Stomach (tissue), 9 donors: ENCODE results near the gene MEAK7. TPM values are rescaled to one million over a fixed set of nuclear protein-coding genes. Genes with fewer than 3 reads are reported as not detected.
A peak's percentile ranks its signal among the peaks of the same experiment; 100 is the strongest.
"Not testable (repeated sequence)": the region's sequence is repeated elsewhere in the genome, so short reads cannot be mapped to it uniquely, and the experiment has no call there.

Source experiments
- DNase-seq, 2 donors: peaks; one replicate each; pipeline versions ENCODE4 v3.0.0 to v3.0.0-alpha.2; 2013 to 2019
- H3K27ac ChIP-seq, 5 donors: fragments of 200-600 bp in 4 of 5; sonication (generic) in 4 of 5; one replicate each; pipeline ENCODE4 v1.5.1; 2013 to 2019; ENCODE audit warnings: mild to moderate bottlenecking in 1 of 5, moderate library complexity in 1 of 5
- H3K27me3 ChIP-seq, 3 donors: fragments of 200-600 bp; sonication (generic); one replicate each; pipeline ENCODE4 v1.5.1; 2017 to 2019; ENCODE audit warnings: mixed run types in 1 of 3
- H3K36me3 ChIP-seq, 4 donors: fragments of 200-600 bp; sonication (generic); 1 replicate in 3 of 4; 2 replicates in 1 of 4; pipeline ENCODE4 v1.5.1; 2016 to 2019
- H3K4me1 ChIP-seq, 4 donors: fragments of 200-600 bp; sonication (generic); one replicate each; pipeline ENCODE4 v1.5.1; 2016 to 2019
- H3K4me3 ChIP-seq, 4 donors: fragments of 200-600 bp; sonication (generic) in 3 of 4; one replicate each; pipeline ENCODE4 v1.5.1; 2016 to 2019; ENCODE audit warnings: mild to moderate bottlenecking in 1 of 4
- H3K9me3 ChIP-seq, 4 donors: fragments of 200-600 bp; sonication (generic); one replicate each; pipeline ENCODE4 v1.5.1; 2016 to 2019
- CTCF ChIP-seq, 7 experiments: fragments of 450-650 bp in 4 of 7; fragments of 200-600 bp in 3 of 7; sonication (generic) in 3 of 7; IDR thresholded peaks; one replicate each; pipeline ENCODE4 v1.5.1; 2016 to 2019; ENCODE audit warnings: antibody characterized with exemption in 7 of 7, control low read depth in 2 of 7, mild to moderate bottlenecking in 1 of 7
- EP300 ChIP-seq: sonication (generic); formaldehyde crosslinking; IDR thresholded peaks from one replicate; pipeline ENCODE4 v1.6.1; 2017; ENCODE audit warnings: antibody characterized with exemption
- POLR2A ChIP-seq, 4 donors: fragments of 450-650 bp; IDR thresholded peaks; one replicate each; pipeline ENCODE4 v1.6.1; 2016; ENCODE audit warnings: antibody characterized with exemption in 4 of 4, control low read depth in 2 of 4, mild to moderate bottlenecking in 1 of 4, moderate library complexity in 1 of 4
- POLR2AphosphoS5 ChIP-seq, 3 donors: sonication (generic); formaldehyde crosslinking; IDR thresholded peaks; one replicate each; pipeline ENCODE4 v1.6.1; 2016; ENCODE audit warnings: antibody characterized with exemption in 3 of 3
- WGBS, 5 donors: extraction: QIAGEN DNeasy Blood & Tissue Kit in 3 of 5; methylation state at CpG; one replicate each; pipeline versions ENCODE4 v1.1.5 to v1.1.7; 2013 to 2018; 5-methylcytosine and 5-hydroxymethylcytosine counted together
- intact Hi-C: fragments of 100-400 bp; cut with DNase I; formaldehyde crosslinking; loops from one replicate; pipeline ENCODE4 v1.15.1; 2023; ENCODE audit warnings: low total_unique reads
- polyA plus RNA-seq, 3 donors: library from polyadenylated mRNA; stranded (reverse); fragments of 200-250 nt; gene quantifications; one replicate each; pipeline ENCODE4 v1.2.3, GENCODE V29; 2013
- total RNA-seq, 5 donors: library from RNA; depleted of rRNA; stranded (reverse); fragments of >200 nt; gene quantifications; one replicate each; pipeline versions ENCODE4 v1.1.0 to v1.2.3, GENCODE V29; 2014 to 2016
- donor health status: healthy with polysubstance abuse.
- donor health status: Bipolar disorder and iron deficiency.
- donor health status: healthy.

The MEAK7 gene
- total and polyA plus RNA-seq, 8 donors: 3.9 to 21.1 (median 6.9) TPM

- peaks cover 22 to 32% (median 28%) of the 10 kb centered on the region in 4 donors for H3K4me1 ChIP-seq
- H3K36me3 ChIP-seq: no peaks in the 10 kb centered on the region
- H3K9me3 ChIP-seq: peaks cover 0 to 10% (median 0%) of the 10 kb centered on the region in 4 donors
- H3K4me3 ChIP-seq: peak overlapping the region in 2 of 4 donors; percentile 14 to 26
- H3K27me3 ChIP-seq: no peaks in the 10 kb centered on the region
- DNase-seq: peak in 1 of 2 donors; percentile 70
- WGBS, 5 donors: 28 to 54% (median 31%) methylated on average over 22 to 29 of the region's 29 CpGs
- intact Hi-C loops: no loop called here
- TF ChIP-seq CTCF (IDR thresholded peaks at IDR 0.05) (no peak), POLR2A (IDR thresholded peaks at IDR 0.05) (no peak), POLR2AphosphoS5 (IDR thresholded peaks at IDR 0.05) (no peak), EP300 (no peak)
- peak overlapping the region; percentile 5 to 76 (median 66) for H3K27ac ChIP-seq
Measured at GRCh38 chr16:84526794-84527531, 22.5 kb upstream of the MEAK7 start.

DNA sequence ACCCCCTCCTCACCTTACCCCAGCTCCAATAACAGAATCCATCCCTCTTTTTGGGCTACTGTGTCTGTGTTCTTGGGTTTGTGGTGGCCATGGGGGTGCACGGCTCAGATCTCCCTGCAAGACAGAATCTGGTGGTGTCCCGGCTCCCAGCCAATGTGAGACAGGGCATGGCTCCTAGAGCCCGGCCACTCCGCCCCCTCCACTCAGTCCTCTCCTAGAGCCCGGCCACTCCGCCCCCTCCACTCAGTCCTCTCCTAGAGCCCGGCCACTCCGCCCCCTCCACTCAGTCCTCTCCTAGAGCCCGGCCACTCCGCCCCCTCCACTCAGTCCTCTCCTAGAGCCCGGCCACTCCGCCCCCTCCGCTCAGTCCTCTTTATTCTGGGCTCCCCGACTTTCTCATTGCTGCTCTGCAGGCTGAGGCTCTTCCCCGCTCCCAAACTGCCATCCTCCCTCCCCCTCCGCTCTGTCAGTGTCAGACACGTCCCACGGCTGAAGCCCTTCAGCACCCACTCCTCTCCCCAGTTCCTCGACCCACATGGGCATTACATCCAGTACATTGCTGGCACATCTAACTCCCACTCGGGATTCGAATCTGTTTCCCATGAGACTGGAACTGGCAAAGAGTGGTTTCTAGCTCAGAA lies 20.6 kb upstream of the MEAK7 start:
- H3K4me3 ChIP-seq, H3K9me3 ChIP-seq, H3K36me3 ChIP-seq, DNase-seq, intact Hi-C loops, H3K27ac ChIP-seq, H3K27me3 ChIP-seq: not testable (repeated sequence)
- peaks cover 15 to 24% (median 20%) of the 10 kb centered on the region in 4 donors for H3K4me1 ChIP-seq
- WGBS, 5 donors: 62 to 84% (median 81%) methylated on average over 16 to 21 of the region's 21 CpGs

- Histone ChIP-seq H3K4me1 (peaks cover 15 to 24% (median 20%) of the 10 kb centered on the region in 4 donors), H3K4me3 (no peak overlapping the region), H3K36me3 (no peaks in the 10 kb centered on the region), H3K9me3 (peaks cover 0 to 2% (median 0%) of the 10 kb centered on the region in 4 donors), H3K27ac (no peak overlapping the region), H3K27me3 (no peaks in the 10 kb centered on the region)
- DNase-seq: no peak
- TF ChIP-seq POLR2A (IDR thresholded peaks at IDR 0.05) (no peak), EP300 (no peak), POLR2AphosphoS5 (IDR thresholded peaks at IDR 0.05) (no peak), CTCF (IDR thresholded peaks at IDR 0.05) (no peak)
- 80 to 92% (median 87%) methylated on average over 12 to 14 of the region's 14 CpGs for WGBS, 5 donors
- intact Hi-C loops: no loop called here
Measured at GRCh38 chr16:84524346-84524920, 20.0 kb upstream of the MEAK7 start.

GRCh38 chr16:84521497-84521770 lies 17.0 kb upstream of the MEAK7 start:
- Histone ChIP-seq H3K4me1 (peaks cover under 1 to 5% (median 2%) of the 10 kb centered on the region in 4 donors), H3K9me3 (no peaks in the 10 kb centered on the region), H3K4me3 (no peak overlapping the region), H3K27ac (no peak overlapping the region), H3K27me3 (no peaks in the 10 kb centered on the region), H3K36me3 (no peaks in the 10 kb centered on the region)
- DNase-seq: no peak
- TF ChIP-seq EP300 (no peak), CTCF (IDR thresholded peaks at IDR 0.05) (no peak), POLR2AphosphoS5 (IDR thresholded peaks at IDR 0.05) (no peak), POLR2A (IDR thresholded peaks at IDR 0.05) (no peak)
- intact Hi-C loops: no loop called here
- WGBS, 5 donors: 66 to 82% (median 76%) methylated on average over 4 of the region's 4 CpGs
